H1 (cell line): ENCODE measurements around the gene NOS3.

Experiments
- EZH2 ChIP-seq: fragments of 200-600 bp; sonication (generic); IDR thresholded peaks from 2 replicates; pipeline ENCODE4 v1.7.1; 2012; ENCODE audit warnings: low read depth, mild to moderate bottlenecking, moderate library complexity, low read length, inconsistent platforms; ENCODE audit not compliant: severe bottlenecking
- GABPA ChIP-seq: IDR thresholded peaks from 2 replicates; pipeline ENCODE4 v1.6.1; 2011; ENCODE audit warnings: mild to moderate bottlenecking, low read length, moderate library complexity, borderline replicate concordance; ENCODE audit not compliant: insufficient read depth
- POLR2A ChIP-seq, 2 experiments: IDR thresholded peaks; 1 replicate in 1 of 2; 2 replicates in 1 of 2; pipeline ENCODE4 v1.6.1; 2011; ENCODE audit warnings: low read depth in 2 of 2, low read length in 2 of 2, mild to moderate bottlenecking in 2 of 2; ENCODE audit errors: control extremely low read depth in 1 of 2
- RAD21 ChIP-seq, 2 experiments: IDR thresholded peaks in 1 of 2; conservative IDR thresholded peaks in 1 of 2; 2 replicates each; pipeline ENCODE4 v1.6.1; 2011; ENCODE audit warnings: low read depth in 2 of 2, low read length in 2 of 2, improper control_type of control experiment in 1 of 2, inconsistent platforms in 1 of 2, mild to moderate bottlenecking in 1 of 2, moderate library complexity in 1 of 2
- SP1 ChIP-seq: IDR thresholded peaks from 2 replicates; pipeline ENCODE4 v1.6.1; 2011; ENCODE audit warnings: low read depth, low read length
- TF ChIP-seq, protein P1 (sequence below), 3 experiments: IDR thresholded peaks; 1 replicate in 2 of 3; 2 replicates in 1 of 3; pipeline versions ENCODE4 v1.5.1 to v1.6.1; 2011; ENCODE audit warnings: low read length in 3 of 3, mild to moderate bottlenecking in 3 of 3, inconsistent platforms in 2 of 3, low read depth in 1 of 3, moderate library complexity in 1 of 3; ENCODE audit not compliant: insufficient read depth in 1 of 3; ENCODE audit errors: control extremely low read depth in 1 of 3

DNA sequence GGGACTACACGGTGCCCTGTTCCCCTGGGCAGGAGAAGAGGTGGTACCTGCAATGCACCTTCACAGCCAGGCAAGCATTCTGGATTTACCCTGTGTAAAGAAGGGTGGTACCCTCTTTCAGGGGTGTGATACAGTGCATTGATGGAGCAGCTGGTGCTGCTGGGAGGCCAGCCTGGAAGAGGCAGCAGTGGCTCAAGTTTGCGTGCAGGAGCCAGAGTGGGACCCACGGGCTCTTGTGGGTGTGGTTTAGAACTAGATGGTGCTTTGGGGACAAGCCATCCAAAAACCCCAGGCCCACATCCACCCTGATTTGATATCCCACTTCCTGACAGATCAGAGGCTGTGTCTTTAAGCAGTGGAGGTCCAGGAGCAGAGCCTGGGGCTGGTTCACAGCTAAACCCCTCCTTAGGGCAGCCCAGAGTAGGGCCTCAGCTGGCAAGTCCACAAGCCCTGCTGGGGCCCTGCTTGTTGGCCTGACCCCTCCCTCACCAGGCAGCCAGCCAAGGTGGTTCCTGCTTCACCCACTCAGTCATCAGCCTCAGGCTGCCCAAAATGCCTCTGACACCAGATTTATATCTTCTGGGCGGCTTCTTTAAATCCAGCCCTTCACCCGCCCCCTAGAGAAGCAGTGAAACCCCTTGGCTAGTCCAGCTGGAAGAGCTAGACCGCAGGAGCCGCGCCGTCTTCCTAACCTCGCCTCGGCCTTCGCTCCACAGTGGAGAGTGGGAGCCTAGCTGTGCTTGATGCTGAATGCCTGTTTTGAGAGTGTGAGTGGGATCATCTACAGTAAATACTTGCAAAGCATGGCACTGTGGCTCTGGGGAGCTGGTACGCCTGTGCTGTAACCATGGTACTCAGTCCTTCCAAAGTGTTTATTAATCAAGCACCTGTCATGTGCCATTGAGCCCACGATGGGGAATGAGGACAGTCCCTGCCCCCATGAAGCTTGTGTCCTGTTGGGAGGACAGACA lies 56.1 kb downstream of the NOS3 start:
- TF ChIP-seq, protein P1, sequence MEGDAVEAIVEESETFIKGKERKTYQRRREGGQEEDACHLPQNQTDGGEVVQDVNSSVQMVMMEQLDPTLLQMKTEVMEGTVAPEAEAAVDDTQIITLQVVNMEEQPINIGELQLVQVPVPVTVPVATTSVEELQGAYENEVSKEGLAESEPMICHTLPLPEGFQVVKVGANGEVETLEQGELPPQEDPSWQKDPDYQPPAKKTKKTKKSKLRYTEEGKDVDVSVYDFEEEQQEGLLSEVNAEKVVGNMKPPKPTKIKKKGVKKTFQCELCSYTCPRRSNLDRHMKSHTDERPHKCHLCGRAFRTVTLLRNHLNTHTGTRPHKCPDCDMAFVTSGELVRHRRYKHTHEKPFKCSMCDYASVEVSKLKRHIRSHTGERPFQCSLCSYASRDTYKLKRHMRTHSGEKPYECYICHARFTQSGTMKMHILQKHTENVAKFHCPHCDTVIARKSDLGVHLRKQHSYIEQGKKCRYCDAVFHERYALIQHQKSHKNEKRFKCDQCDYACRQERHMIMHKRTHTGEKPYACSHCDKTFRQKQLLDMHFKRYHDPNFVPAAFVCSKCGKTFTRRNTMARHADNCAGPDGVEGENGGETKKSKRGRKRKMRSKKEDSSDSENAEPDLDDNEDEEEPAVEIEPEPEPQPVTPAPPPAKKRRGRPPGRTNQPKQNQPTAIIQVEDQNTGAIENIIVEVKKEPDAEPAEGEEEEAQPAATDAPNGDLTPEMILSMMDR (IDR thresholded peaks at IDR 0.05; ENCODE audit: control extremely low read depth in 1 of 3, insufficient read depth in 1 of 3, low read depth in 1 of 3, low read length in 3 of 3): no peak
- TF ChIP-seq RAD21 (IDR thresholded peaks at IDR 0.05 in 1 of 2, conservative IDR thresholded peaks at IDR 0.05 in 1 of 2; ENCODE audit: low read depth in 2 of 2, low read length in 2 of 2) (no peak), SP1 (no peak), GABPA (no peak), POLR2A (IDR thresholded peaks at IDR 0.05; ENCODE audit: control extremely low read depth in 1 of 2, low read depth in 2 of 2, low read length in 2 of 2) (no peak), EZH2 (no peak)
